ENCODE results near the gene CD19. TPM values are rescaled to one million over a fixed set of nuclear protein-coding genes. Genes with fewer than 3 reads are reported as not detected.
A peak's percentile ranks its signal among the peaks of the same experiment; 100 is the strongest.

Gene CD19
- total and polyA plus RNA-seq, 10 of the 15 experiments (the other 5 are each of a cell fraction or from before 2014, with no cell fraction given): 1.2 to 125 (median 77.2) TPM

DNA sequence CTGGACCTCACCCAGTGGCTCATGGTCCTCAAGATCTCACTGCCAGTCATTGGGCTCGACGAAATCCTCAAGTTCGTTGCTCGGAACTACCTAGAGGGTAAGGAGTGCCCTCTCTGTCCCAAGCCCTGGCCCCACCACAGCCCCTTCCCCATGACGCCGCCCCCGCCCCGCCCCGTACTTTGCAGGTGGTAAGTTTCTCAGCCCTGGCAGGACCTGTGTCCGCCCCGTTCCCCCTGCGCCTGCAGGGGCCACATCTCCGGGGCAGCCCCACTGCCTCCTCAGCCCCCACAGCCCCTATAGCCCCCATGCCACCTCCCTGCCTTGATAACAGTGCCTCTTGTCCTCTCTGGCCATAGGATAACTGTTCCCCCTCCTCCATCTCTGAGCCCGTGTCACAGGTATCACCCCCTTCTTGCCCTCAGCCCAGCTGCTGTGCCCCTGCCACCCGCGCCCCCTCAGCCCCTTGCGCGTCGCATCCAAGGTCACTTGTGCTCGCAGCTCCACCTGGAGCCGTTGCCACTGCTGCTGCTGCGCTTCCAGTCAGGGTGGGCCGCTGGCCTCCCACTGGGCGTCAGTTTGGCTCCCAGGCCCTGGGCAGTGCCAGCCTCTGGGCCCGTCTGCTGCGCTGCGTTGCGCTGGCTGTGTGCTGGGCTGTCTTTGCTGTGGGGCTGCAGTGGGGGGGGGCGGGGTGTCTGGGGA, 28.3 kb upstream of the CD19 start:
- no peaks in the 10 kb centered on the region for H3K4me1 ChIP-seq (ENCODE audit: control insufficient read depth, insufficient read depth, low read length)
- BruUV-seq (replicated peaks): no TSS peak
- H3K4me2 ChIP-seq (ENCODE audit: control insufficient read depth, insufficient read depth): no peak overlapping the region
- intact Hi-C loops (cut with micrococcal nuclease; ENCODE audit: unreplicated experiment) (no loop called here), in situ Hi-C loops (cut with MboI) (no loop called here)
- peaks cover 5% of the 10 kb centered on the region in 2 experiments; a peak in 3 of 4 replicates for H3K36me3 ChIP-seq (ENCODE audit: control insufficient read depth in 2 of 2, insufficient read depth in 2 of 2, low read length in 1 of 2)
- FAIRE-seq (no peak), ATAC-seq (no peak), DNase-seq (ENCODE audit: low read depth, low spot score) (no peak)
- TF ChIP-seq POLR2A (IDR thresholded peaks at IDR 0.05; ENCODE audit: low read depth, low read length): peak; percentile 64
- TF ChIP-seq ZZZ3 (IDR thresholded peaks at IDR 0.05; ENCODE audit: control insufficient read depth, insufficient read length, low read depth): no peak
- POLR2A ChIA-PET: no interaction called here
- SMC1A ChIA-PET (ENCODE audit: uncharacterized antibody, unreplicated experiment): no interaction called here
- no peaks in the 10 kb centered on the region for H3K27me3 ChIP-seq (replicated peaks in 1 of 2; ENCODE audit: control insufficient read depth in 2 of 2, insufficient read depth in 2 of 2, low read length in 1 of 2)
- H3K9me3 ChIP-seq (replicated peaks; ENCODE audit: control insufficient read depth, insufficient read depth, low read length): no peaks in the 10 kb centered on the region
- no peak overlapping the region for H2AFZ ChIP-seq (ENCODE audit: control insufficient read depth, low read depth, low read length)
- H3K27ac ChIP-seq (ENCODE audit: control insufficient read depth, insufficient read depth): no peak overlapping the region
- no peaks in the 10 kb centered on the region for H4K20me1 ChIP-seq (ENCODE audit: control insufficient read depth, insufficient read depth)
- RAD21 ChIA-PET (ENCODE audit: unreplicated experiment): no interaction called here
- no peak overlapping the region for H3K4me3 ChIP-seq
- H3K79me2 ChIP-seq (ENCODE audit: control insufficient read depth, insufficient read depth, low read length): no peaks in the 10 kb centered on the region
- CTCF ChIA-PET: interaction anchor here (1.2 kb wide), 1 partner anchor 42 kb away, joined by 3 read pairs; no protein-coding TSS in a partner anchor
- H3K9ac ChIP-seq (ENCODE audit: control insufficient read depth, insufficient read depth, low read length): no peak overlapping the region
- 91% methylated on average over 24 of the region's 29 CpGs for WGBS (ENCODE audit: insufficient coverage, insufficient replicate concordance, low lambda C conversion rate, missing lambda C conversion rate)

GRCh38 chr16:28904363-28904762, 27.4 kb upstream of the CD19 start:
- ATAC-seq (no peak), DNase-seq (ENCODE audit: low read depth, low spot score) (no peak), FAIRE-seq (no peak)
- H3K4me3 ChIP-seq: no peak overlapping the region
- CTCF ChIA-PET: no interaction called here
- H3K4me2 ChIP-seq (ENCODE audit: control insufficient read depth, insufficient read depth): no peak overlapping the region
- H3K9me3 ChIP-seq (replicated peaks; ENCODE audit: control insufficient read depth, insufficient read depth, low read length): no peaks in the 10 kb centered on the region
- intact Hi-C loops (cut with micrococcal nuclease; ENCODE audit: unreplicated experiment): no loop called here
- no peaks in the 10 kb centered on the region for H3K4me1 ChIP-seq (ENCODE audit: control insufficient read depth, insufficient read depth, low read length)
- H3K9ac ChIP-seq (ENCODE audit: control insufficient read depth, insufficient read depth, low read length): no peak overlapping the region
- RAD21 ChIA-PET (ENCODE audit: unreplicated experiment): no interaction called here
- H2AFZ ChIP-seq (ENCODE audit: control insufficient read depth, low read depth, low read length): no peak overlapping the region
- H3K27me3 ChIP-seq (replicated peaks in 1 of 2; ENCODE audit: control insufficient read depth in 2 of 2, insufficient read depth in 2 of 2, low read length in 1 of 2): no peaks in the 10 kb centered on the region
- no peaks in the 10 kb centered on the region for H4K20me1 ChIP-seq (ENCODE audit: control insufficient read depth, insufficient read depth)
- peaks cover 6 to 8% of the 10 kb centered on the region in 2 experiments; a peak in 3 of 4 replicates for H3K36me3 ChIP-seq (ENCODE audit: control insufficient read depth in 2 of 2, insufficient read depth in 2 of 2, low read length in 1 of 2)
- H3K27ac ChIP-seq (ENCODE audit: control insufficient read depth, insufficient read depth): no peak overlapping the region
- no peaks in the 10 kb centered on the region for H3K79me2 ChIP-seq (ENCODE audit: control insufficient read depth, insufficient read depth, low read length)
- POLR2A ChIA-PET: no interaction called here
- in situ Hi-C loops (cut with MboI): no loop called here
- WGBS (ENCODE audit: insufficient coverage, insufficient replicate concordance, low lambda C conversion rate, missing lambda C conversion rate): 86% methylated on average over 14 of the region's 14 CpGs
- SMC1A ChIA-PET (ENCODE audit: uncharacterized antibody, unreplicated experiment): no interaction called here
- BruUV-seq (replicated peaks): no TSS peak
- no peak for TF ChIP-seq BRCA1 (IDR thresholded peaks at IDR 0.05; ENCODE audit: low read depth, low read length)
- no peak for TF ChIP-seq EZH2 (IDR thresholded peaks at IDR 0.05; ENCODE audit: borderline replicate concordance, control insufficient read depth, low read depth, low read length)
- TF ChIP-seq KAT2A (conservative IDR thresholded peaks at IDR 0.05; ENCODE audit: control insufficient read depth, low read depth, low read length): no peak
- TF ChIP-seq USF2 (IDR thresholded peaks at IDR 0.05; ENCODE audit: borderline replicate concordance, low read depth, low read length): no peak
- TF ChIP-seq NFYB (IDR thresholded peaks at IDR 0.05; ENCODE audit: insufficient read depth, low read depth, low read length): no peak
- TF ChIP-seq ZNF24 (IDR thresholded peaks at IDR 0.05): no peak
- no peak for TF ChIP-seq TAF1 (IDR thresholded peaks at IDR 0.05; ENCODE audit: borderline replicate concordance, low read depth, low read length)
- TF ChIP-seq E4F1 (IDR thresholded peaks at IDR 0.05; ENCODE audit: borderline replicate concordance, partially characterized antibody): no peak
- TF ChIP-seq ZNF207 (IDR thresholded peaks at IDR 0.05; ENCODE audit: borderline replicate concordance): no peak
- no peak for TF ChIP-seq ATF7 (IDR thresholded peaks at IDR 0.05; ENCODE audit: low read depth)
- TF ChIP-seq TARDBP (IDR thresholded peaks at IDR 0.05; ENCODE audit: borderline replicate concordance): no peak
- TF ChIP-seq SMARCA5 (IDR thresholded peaks at IDR 0.05): no peak
- no peak for TF ChIP-seq EED (IDR thresholded peaks at IDR 0.05; ENCODE audit: low read depth)
- no peak for TF ChIP-seq STAT1 (conservative IDR thresholded peaks at IDR 0.05)

All from GM12878 (cell line).